NCI-H1105 (cell line): ENCODE results near the gene KAT8.
A peak's percentile ranks its signal among the peaks of the same experiment; 100 is the strongest.
"Not testable (repeated sequence)": the region's sequence is repeated elsewhere in the genome, so short reads cannot be mapped to it uniquely, and the experiment has no call there.

ENCODE experiments used
- DNase-seq: peaks from one replicate; lab custom pipeline; 2025; lab: John Stamatoyannopoulos, UW

The KAT8 gene

GRCh38 chr16:31083981-31084380 is 33.5 kb upstream of the KAT8 start:
- DNase-seq, result no peak

GRCh38 chr16:31084584-31085302 is 32.7 kb upstream of the KAT8 start:
- DNase-seq, result no peak

- no peak for DNase-seq
These were observed 32.1 kb upstream of the KAT8 start for GRCh38 chr16:31085411-31085810.

GRCh38 chr16:31085873-31086628 is 31.4 kb upstream of the KAT8 start:
- no peak for DNase-seq

GRCh38 chr16:31086629-31086906 is 30.9 kb upstream of the KAT8 start:
- DNase-seq, result no peak

GRCh38 chr16:31087481-31087880 is 30.0 kb upstream of the KAT8 start:
- no peak for DNase-seq

- DNase-seq, result no peak
These were observed 29.5 kb upstream of the KAT8 start for GRCh38 chr16:31087971-31088370.

GRCh38 chr16:31088459-31089183 is 28.8 kb upstream of the KAT8 start, which contains the start of gene PRSS53:
TSS of gene PRSS53 (minus strand) at chr16:31088943. CDS start at chr16:31088809, 134 bp downstream.
- no peak for DNase-seq

- no peak for DNase-seq
These were observed 28.3 kb upstream of the KAT8 start for GRCh38 chr16:31089199-31089598.

- no peak for DNase-seq
These were observed 26.9 kb upstream of the KAT8 start for GRCh38 chr16:31090540-31090939.

- DNase-seq, result no peak
These were observed 25.1 kb upstream of the KAT8 start for GRCh38 chr16:31092330-31092729.

GRCh38 chr16:31093132-31093703 is 24.2 kb upstream of the KAT8 start:
- peak; percentile 11 for DNase-seq

- no peak for DNase-seq
These were observed 23.4 kb upstream of the KAT8 start for GRCh38 chr16:31094088-31094423.

GRCh38 chr16:31094424-31095120 is 22.9 kb upstream of the KAT8 start, which contains the start of gene VKORC1:
TSS of gene VKORC1 (minus strand) at chr16:31094797. CDS start at chr16:31094729, 68 bp downstream.
- DNase-seq, result peak; percentile 95

- no peak for DNase-seq
These were observed 17.4 kb upstream of the KAT8 start for GRCh38 chr16:31099860-31100638.

- not testable (repeated sequence) for DNase-seq
These were observed 16.4 kb upstream of the KAT8 start for GRCh38 chr16:31100876-31101641.

GRCh38 chr16:31105677-31106213 is 11.7 kb upstream of the KAT8 start:
- DNase-seq, result no peak

- DNase-seq, result no peak
These were observed 10.7 kb upstream of the KAT8 start for GRCh38 chr16:31106509-31107464.

GRCh38 chr16:31107465-31107867 is 10.0 kb upstream of the KAT8 start:
- no peak for DNase-seq
